HepG2 (cell line): Measurements from ENCODE around the gene DCTN3. TPM values are rescaled to one million over a fixed set of nuclear protein-coding genes. Genes with fewer than 3 reads are reported as not detected.

Experiments used
- CENPX ChIP-seq: sonication (generic); formaldehyde crosslinking; IDR thresholded peaks from 2 replicates; pipeline ENCODE4 v1.9.0; 2021; ENCODE audit warnings: mild to moderate bottlenecking, missing genetic modification reagents, moderate library complexity
- CTCF ChIP-seq: sonication (generic); formaldehyde crosslinking; IDR thresholded peaks from 2 replicates; pipeline ENCODE4 v1.5.0; 2020; ENCODE audit warnings: mild to moderate bottlenecking, missing genetic modification reagents, moderate library complexity
- ETV6 ChIP-seq: sonication (generic); formaldehyde crosslinking; conservative IDR thresholded peaks from 2 replicates; pipeline ENCODE4 v1.4.0; 2020; ENCODE audit warnings: missing genetic modification reagents
- HNRNPH1 ChIP-seq: fragments of 200-400 bp; formaldehyde crosslinking; optimal IDR thresholded peaks from 2 replicates; pipeline ENCODE3; 2017; ENCODE audit warnings: mild to moderate bottlenecking, low read depth, low read length
- KLF13 ChIP-seq: sonication (generic); formaldehyde crosslinking; IDR thresholded peaks from 2 replicates; pipeline ENCODE4 v1.4.0; 2020; ENCODE audit warnings: mild to moderate bottlenecking, missing genetic modification reagents
- MAFG ChIP-seq: sonication (generic); formaldehyde crosslinking; IDR thresholded peaks from 2 replicates; pipeline ENCODE4 v1.5.1; 2020; ENCODE audit warnings: mild to moderate bottlenecking, missing genetic modification reagents
- MATR3 ChIP-seq: sonication (generic); formaldehyde crosslinking; IDR thresholded peaks from 2 replicates; pipeline ENCODE4 v1.4.0; 2020; ENCODE audit warnings: missing genetic modification reagents
- MBD4 ChIP-seq: IDR thresholded peaks from 2 replicates; pipeline ENCODE4 v1.6.1; 2012; ENCODE audit warnings: low read length, inconsistent platforms, borderline replicate concordance
- MBNL3 ChIP-seq: fragments of 250-450 bp; sonication (Bioruptor Pico); conservative IDR thresholded peaks from 2 replicates; pipeline ENCODE4 v1.8.0; 2022; ENCODE audit warnings: mild to moderate bottlenecking, inconsistent platforms
- MIXL1 ChIP-seq: IDR thresholded peaks from 2 replicates; pipeline ENCODE4 v1.6.1; 2016
- MTF1 ChIP-seq: sonication (generic); formaldehyde crosslinking; IDR thresholded peaks from 2 replicates; pipeline ENCODE4 v1.5.0; 2020; ENCODE audit warnings: missing genetic modification reagents
- NR2F6 ChIP-seq, 2 experiments: IDR thresholded peaks; 2 replicates each; pipeline ENCODE4 v1.6.1; 2016; ENCODE audit warnings: antibody characterized with exemption in 1 of 2, mild to moderate bottlenecking in 1 of 2
- PHF8 ChIP-seq: sonication (generic); formaldehyde crosslinking; IDR thresholded peaks from 2 replicates; pipeline ENCODE4 v1.5.0; 2020; ENCODE audit warnings: missing genetic modification reagents
- PITX1 ChIP-seq: sonication (generic); formaldehyde crosslinking; IDR thresholded peaks from 2 replicates; pipeline ENCODE4 v1.5.1; 2020; ENCODE audit warnings: mild to moderate bottlenecking, missing genetic modification reagents
- RBM22 ChIP-seq: fragments of 200-400 bp; formaldehyde crosslinking; optimal IDR thresholded peaks from 2 replicates; pipeline ENCODE3; 2017; ENCODE audit warnings: mild to moderate bottlenecking, low read length, moderate library complexity
- SIN3A ChIP-seq: IDR thresholded peaks from 2 replicates; pipeline ENCODE4 v1.6.1; 2011; ENCODE audit warnings: low read depth, mild to moderate bottlenecking, control low read depth, low read length, borderline replicate concordance
- SNRNP70 ChIP-seq: fragments of 200-400 bp; formaldehyde crosslinking; IDR thresholded peaks from 2 replicates; pipeline ENCODE4 v1.6.1; 2017; ENCODE audit warnings: mild to moderate bottlenecking, low read depth, low read length, moderate library complexity
- TEAD3 ChIP-seq: optimal IDR thresholded peaks from 2 replicates; pipeline ENCODE3; 2016; ENCODE audit warnings: borderline replicate concordance
- ZBTB25 ChIP-seq: IDR thresholded peaks from 2 replicates; pipeline ENCODE4 v1.6.1; 2018; ENCODE audit warnings: missing genetic modification reagents
- ZBTB44 ChIP-seq: sonication (generic); formaldehyde crosslinking; IDR thresholded peaks from 2 replicates; pipeline ENCODE4 v1.4.0; 2020; ENCODE audit warnings: missing genetic modification reagents
- ZFP90 ChIP-seq: sonication (generic); formaldehyde crosslinking; IDR thresholded peaks from 2 replicates; pipeline ENCODE4 v1.8.0; 2022; ENCODE audit warnings: missing genetic modification reagents, mild to moderate bottlenecking, inconsistent platforms, borderline replicate concordance
- ZGPAT ChIP-seq: IDR thresholded peaks from 2 replicates; pipeline ENCODE4 v1.6.1; 2016; ENCODE audit warnings: mild to moderate bottlenecking
- ZNF230 ChIP-seq: sonication (generic); formaldehyde crosslinking; IDR thresholded peaks from 2 replicates; pipeline ENCODE4 v1.4.0; 2020; ENCODE audit warnings: mild to moderate bottlenecking, missing genetic modification reagents
- ZNF430 ChIP-seq: sonication (generic); formaldehyde crosslinking; IDR thresholded peaks from 2 replicates; pipeline ENCODE4 v1.9.0; 2021; ENCODE audit warnings: mild to moderate bottlenecking, missing genetic modification reagents
- ZNF484 ChIP-seq: sonication (generic); formaldehyde crosslinking; IDR thresholded peaks from 2 replicates; pipeline ENCODE4 v1.5.1; 2020; ENCODE audit warnings: mild to moderate bottlenecking, low read depth, missing genetic modification reagents, borderline replicate concordance
- ZNF703 ChIP-seq: sonication (generic); formaldehyde crosslinking; IDR thresholded peaks from 2 replicates; pipeline ENCODE4 v1.5.1; 2020; ENCODE audit warnings: missing genetic modification reagents, mild to moderate bottlenecking, moderate library complexity, borderline replicate concordance
- ZNF850 ChIP-seq: sonication (generic); formaldehyde crosslinking; conservative IDR thresholded peaks from 2 replicates; pipeline ENCODE4 v1.9.0; 2021; ENCODE audit warnings: mild to moderate bottlenecking, missing genetic modification reagents
- ZNF879 ChIP-seq: sonication (generic); formaldehyde crosslinking; IDR thresholded peaks from 2 replicates; pipeline ENCODE4 v1.8.1; 2023; ENCODE audit warnings: missing genetic modification reagents
- polyA plus RNA-seq, 8 experiments: library from polyadenylated mRNA; depleted of rRNA in 3 of 8; stranded (reverse) in 7 of 8; unstranded in 1 of 8; fragments of >200 nt; fragmentation: Illumina TruSeq in 4 of 8; extraction: Trizol in 4 of 8; gene quantifications; 2 replicates each; pipeline versions ENCODE4 v1.2.1 to v1.2.3, GENCODE V29; 2011 to 2016; ENCODE audit warnings: low read depth in 4 of 8, missing spikeins in 1 of 8, mixed read lengths in 1 of 8; ENCODE audit not compliant: insufficient read depth in 1 of 8
- total RNA-seq, 5 experiments: library from RNA; depleted of rRNA; stranded (reverse); fragments of >200 nt; fragmentation: Illumina TruSeq; extraction: Trizol; gene quantifications; 2 replicates each; pipeline ENCODE4 v1.2.3, GENCODE V29; 2016; ENCODE audit warnings: low read depth in 1 of 5

The DCTN3 gene
- total and polyA plus RNA-seq, 2 of the 13 experiments (the other 11 are each of a cell fraction or from before 2014, with no cell fraction given), result 27.4 to 34.5 TPM

GRCh38 chr9:34636791-34637355, 16.6 kb upstream of the DCTN3 start (continued):
- TF ChIP-seq ZGPAT (CRISPR knock-in tag) (no peak), PHF8 (no peak), SIN3A (no peak), NR2F6 (IDR thresholded peaks at IDR 0.05) (no peak), NR2F6 (CRISPR knock-in tag; IDR thresholded peaks at IDR 0.05) (no peak), PITX1 (CRISPR knock-in tag) (no peak), ZNF484 (CRISPR knock-in tag) (no peak), ZNF230 (CRISPR knock-in tag) (no peak; the same call in 1 of the 2 replicates), TEAD3 (CRISPR knock-in tag) (no peak), ZBTB25 (CRISPR knock-in tag) (no peak), ZNF703 (peak; percentile 38; the same call in 1 of the 2 replicates), KLF13 (CRISPR knock-in tag) (no peak), MATR3 (no peak), CTCF (CRISPR knock-in tag) (no peak), ZNF879 (CRISPR knock-in tag) (no peak), ETV6 (CRISPR knock-in tag) (no peak), ZNF850 (CRISPR knock-in tag) (no peak), MAFG (CRISPR knock-in tag) (no peak), CENPX (CRISPR knock-in tag) (no peak), MTF1 (CRISPR knock-in tag) (no peak), MBNL3 (CRISPR knock-in tag) (no peak), ZFP90 (CRISPR knock-in tag) (no peak), MIXL1 (CRISPR knock-in tag) (no peak), RBM22 (no peak), ZNF430 (CRISPR knock-in tag) (no peak), HNRNPH1 (no peak), ZBTB44 (CRISPR knock-in tag) (no peak), SNRNP70 (no peak), MBD4 (no peak)
